SU-DHL-6 (cell line): ENCODE data around the gene ZP4.

ENCODE experiments used
- H2AFZ ChIP-seq: fragments of 200-600 bp; sonication (generic); 2 replicates; pipeline ENCODE4 v1.6.1; 2014; ENCODE audit warnings: low read depth, mild to moderate bottlenecking, moderate library complexity, mixed read lengths, antibody characterized with exemption, low read length; ENCODE audit not compliant: severe bottlenecking
- H3F3A ChIP-seq: fragments of 200-600 bp; shearing (Covaris generic); 2 replicates; pipeline ENCODE4 v1.6.0; 2016; ENCODE audit warnings: antibody characterized with exemption, mild to moderate bottlenecking; ENCODE audit not compliant: insufficient read depth
- H3K27ac ChIP-seq: fragments of 200-600 bp; sonication (generic); 2 replicates; pipeline ENCODE4 v1.5.1; 2016; ENCODE audit warnings: low read depth, mild to moderate bottlenecking, low read length, moderate library complexity, mixed read lengths
- H3K27me3 ChIP-seq: fragments of 200-600 bp; sonication (generic), shearing (Covaris generic); 2 replicates; pipeline ENCODE4 v1.6.0; 2014; ENCODE audit warnings: mild to moderate bottlenecking, low read length
- H3K36me3 ChIP-seq: fragments of 200-600 bp; sonication (generic); 2 replicates; pipeline ENCODE4 v1.6.1; 2014; ENCODE audit warnings: mild to moderate bottlenecking, low read length, mixed read lengths
- H3K4me2 ChIP-seq: fragments of 300-600, 200-600 bp; shearing (Covaris generic), sonication (generic); 2 replicates; pipeline ENCODE4 v1.6.0; 2014; ENCODE audit warnings: low read length, low read depth, mild to moderate bottlenecking; ENCODE audit not compliant: poor library complexity, severe bottlenecking
- H3K4me3 ChIP-seq: fragments of 200-600 bp; sonication (generic); 2 replicates; pipeline ENCODE4 v1.5.1; 2014; ENCODE audit warnings: antibody characterized with exemption, low read length, mild to moderate bottlenecking, mixed read lengths; ENCODE audit not compliant: insufficient read depth, poor library complexity, severe bottlenecking
- H3K79me2 ChIP-seq: fragments of 200-600 bp; sonication (generic); 2 replicates; pipeline ENCODE4 v1.6.1; 2014; ENCODE audit warnings: mild to moderate bottlenecking, low read length, moderate library complexity; ENCODE audit not compliant: insufficient read depth
- H3K9ac ChIP-seq: fragments of 200-600 bp; sonication (generic); 2 replicates; pipeline ENCODE4 v1.7.0; 2014; ENCODE audit warnings: mild to moderate bottlenecking, low read length
- H3K9me2 ChIP-seq: fragments of 200-600 bp; sonication (generic); replicated peaks from 2 replicates; pipeline ENCODE4 v1.6.1; 2014; ENCODE audit warnings: low read length; ENCODE audit not compliant: insufficient read depth
- H3K9me3 ChIP-seq: fragments of 200-600 bp; sonication (generic); 2 replicates; pipeline ENCODE4 v1.6.1; 2014; ENCODE audit warnings: low read length, mixed read lengths; ENCODE audit not compliant: insufficient read depth
- H4K20me1 ChIP-seq: fragments of 200-600 bp; sonication (generic); 2 replicates; pipeline ENCODE4 v1.6.1; 2014; ENCODE audit warnings: low read depth, mild to moderate bottlenecking, antibody characterized with exemption, low read length, moderate library complexity, mixed read lengths
- EZH2phosphoT487 ChIP-seq: fragments of 200-600 bp; sonication (generic), shearing (Covaris generic); conservative IDR thresholded peaks from 2 replicates; pipeline ENCODE4 v1.6.1; 2018; ENCODE audit warnings: mild to moderate bottlenecking, antibody characterized with exemption, low read length, moderate library complexity, mixed read lengths
- TF ChIP-seq, protein P1 (sequence below): fragments of 200-600 bp; sonication (generic); IDR thresholded peaks from one replicate; pipeline ENCODE4 v1.5.1; 2017; ENCODE audit warnings: antibody characterized with exemption, mild to moderate bottlenecking, low read length, moderate library complexity; ENCODE audit not compliant: insufficient read depth, poor library complexity, severe bottlenecking

Gene ZP4

DNA sequence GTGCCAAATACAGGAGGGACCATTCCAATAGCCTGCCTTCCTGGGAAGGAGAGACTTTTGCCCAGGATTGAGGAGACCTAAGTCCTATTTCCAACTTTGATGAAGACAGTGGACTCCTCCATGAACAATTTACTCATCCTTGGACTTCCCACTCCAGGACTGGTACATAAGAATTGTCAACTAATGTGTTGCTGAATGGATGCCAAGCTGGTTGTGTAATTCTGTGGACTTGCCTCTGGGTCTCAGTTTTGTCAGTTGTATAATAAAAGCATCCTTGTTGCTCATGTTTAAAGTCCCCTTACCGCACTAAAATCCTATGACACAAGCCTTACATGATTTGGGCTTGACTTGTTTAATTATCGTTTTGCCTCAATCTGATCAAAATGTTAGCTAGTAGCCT lies 13.2 kb upstream of the ZP4 start:
- Histone ChIP-seq H3K9ac (no peak overlapping the region), H4K20me1 (no peaks in the 10 kb centered on the region), H3K27ac (no peak overlapping the region), H3K9me3 (no peaks in the 10 kb centered on the region), H3F3A (no peaks in the 10 kb centered on the region), H3K4me3 (no peak overlapping the region), H2AFZ (no peak overlapping the region), H3K4me2 (no peak overlapping the region), H3K36me3 (no peaks in the 10 kb centered on the region), H3K27me3 (no peaks in the 10 kb centered on the region), H3K9me2 (no peaks in the 10 kb centered on the region), H3K79me2 (no peaks in the 10 kb centered on the region)
- TF ChIP-seq, protein P1, sequence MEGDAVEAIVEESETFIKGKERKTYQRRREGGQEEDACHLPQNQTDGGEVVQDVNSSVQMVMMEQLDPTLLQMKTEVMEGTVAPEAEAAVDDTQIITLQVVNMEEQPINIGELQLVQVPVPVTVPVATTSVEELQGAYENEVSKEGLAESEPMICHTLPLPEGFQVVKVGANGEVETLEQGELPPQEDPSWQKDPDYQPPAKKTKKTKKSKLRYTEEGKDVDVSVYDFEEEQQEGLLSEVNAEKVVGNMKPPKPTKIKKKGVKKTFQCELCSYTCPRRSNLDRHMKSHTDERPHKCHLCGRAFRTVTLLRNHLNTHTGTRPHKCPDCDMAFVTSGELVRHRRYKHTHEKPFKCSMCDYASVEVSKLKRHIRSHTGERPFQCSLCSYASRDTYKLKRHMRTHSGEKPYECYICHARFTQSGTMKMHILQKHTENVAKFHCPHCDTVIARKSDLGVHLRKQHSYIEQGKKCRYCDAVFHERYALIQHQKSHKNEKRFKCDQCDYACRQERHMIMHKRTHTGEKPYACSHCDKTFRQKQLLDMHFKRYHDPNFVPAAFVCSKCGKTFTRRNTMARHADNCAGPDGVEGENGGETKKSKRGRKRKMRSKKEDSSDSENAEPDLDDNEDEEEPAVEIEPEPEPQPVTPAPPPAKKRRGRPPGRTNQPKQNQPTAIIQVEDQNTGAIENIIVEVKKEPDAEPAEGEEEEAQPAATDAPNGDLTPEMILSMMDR, result no peak
- TF ChIP-seq EZH2phosphoT487, result no peak

GRCh38 chr1:237902960-237903743 lies 12.4 kb upstream of the ZP4 start:
- no peaks in the 10 kb centered on the region for H3K9me2 ChIP-seq
- H3K9me3 ChIP-seq, result no peaks in the 10 kb centered on the region
- TF ChIP-seq, protein P1, result no peak
- no peak for TF ChIP-seq EZH2phosphoT487

DNA sequence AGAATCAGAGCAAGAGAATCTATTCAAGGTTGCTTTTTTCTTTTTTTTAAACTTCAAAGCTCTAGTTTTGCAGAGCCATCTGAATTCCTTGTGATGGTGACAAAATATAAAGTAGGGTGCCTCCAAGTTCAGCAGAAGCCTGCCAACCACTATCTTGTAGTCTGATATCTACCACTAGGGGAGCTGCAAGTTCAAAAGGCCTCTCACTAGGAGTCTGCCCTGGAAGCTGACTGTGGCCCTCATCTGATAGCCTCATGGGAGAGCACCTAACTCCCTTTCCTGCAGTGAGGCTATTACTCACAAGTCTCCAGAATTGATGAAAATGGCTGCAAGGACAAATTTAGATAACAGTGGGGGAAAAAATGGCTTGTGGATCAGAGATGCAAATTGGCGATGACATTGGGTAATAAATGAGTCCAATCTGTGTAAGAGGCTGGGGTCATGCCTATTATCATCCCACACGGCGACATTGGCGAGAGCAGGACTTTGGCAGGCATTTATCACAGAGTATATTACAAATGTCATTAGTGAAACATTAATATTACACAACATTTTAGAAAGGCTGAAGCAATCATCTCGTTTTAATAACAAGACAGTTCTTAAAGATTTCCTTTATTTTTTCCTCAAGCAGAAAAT lies 10.7 kb upstream of the ZP4 start:
- Histone ChIP-seq H4K20me1 (no peaks in the 10 kb centered on the region), H3K27me3 (no peaks in the 10 kb centered on the region), H3F3A (no peaks in the 10 kb centered on the region), H3K4me2 (no peak overlapping the region), H3K79me2 (no peaks in the 10 kb centered on the region), H3K36me3 (no peaks in the 10 kb centered on the region), H3K9ac (no peak overlapping the region), H3K27ac (no peak overlapping the region), H3K4me3 (no peak overlapping the region), H3K9me3 (no peaks in the 10 kb centered on the region), H2AFZ (no peak overlapping the region), H3K9me2 (no peaks in the 10 kb centered on the region)
- TF ChIP-seq, protein P1, result peak; percentile 14
- TF ChIP-seq EZH2phosphoT487, result no peak

More at GRCh38 chr1:237902960-237903743, 12.4 kb upstream of the ZP4 start:
- Histone ChIP-seq H4K20me1 (no peaks in the 10 kb centered on the region), H3K27ac (no peak overlapping the region), H3K36me3 (no peaks in the 10 kb centered on the region), H2AFZ (no peak overlapping the region), H3K9ac (no peak overlapping the region), H3K27me3 (no peaks in the 10 kb centered on the region), H3K4me3 (no peak overlapping the region), H3K4me2 (no peak overlapping the region), H3F3A (no peaks in the 10 kb centered on the region), H3K79me2 (no peaks in the 10 kb centered on the region)
